Activated naive CD4-positive, alpha-beta T cell treated with anti-CD3 and anti-CD28 coated beads, Interleukin-2, amount 10 ng/mL, durations not matched to agents 7 days and 5 days (primary cell): ENCODE data around the gene NADSYN1.
"Not testable (repeated sequence)": the region's sequence is repeated elsewhere in the genome, so short reads cannot be mapped to it uniquely, and the experiment has no call there.

Experiments used
- CTCF ChIA-PET: fragments of 350-600 bp; sonication (Branson Sonifier 250); formaldehyde crosslinking; loops from one replicate; lab custom pipeline; 2021; ENCODE audit warnings: antibody characterized with exemption; lab: Charles Lee
- DNase-seq: peaks from one replicate; pipeline ENCODE4 v3.0.0-alpha.2; 2020
- H3K27ac Mint-ChIP-seq: one replicate; pipeline ENCODE4 v1.8.0; 2021; ENCODE audit warnings: mild to moderate bottlenecking, moderate library complexity, mixed read lengths
- H3K27me3 Mint-ChIP-seq: one replicate; pipeline ENCODE4 v1.8.0; 2021; ENCODE audit warnings: mild to moderate bottlenecking, mixed read lengths
- H3K36me3 Mint-ChIP-seq: one replicate; pipeline ENCODE4 v1.8.0; 2021; ENCODE audit warnings: mixed read lengths
- H3K4me1 Mint-ChIP-seq: one replicate; pipeline ENCODE4 v1.8.0; 2021; ENCODE audit warnings: mixed read lengths
- H3K4me3 Mint-ChIP-seq: one replicate; pipeline ENCODE4 v1.8.0; 2021; ENCODE audit warnings: mild to moderate bottlenecking, moderate library complexity, mixed read lengths
- H3K9me3 Mint-ChIP-seq: one replicate; pipeline ENCODE4 v1.8.0; 2021; ENCODE audit warnings: mixed read lengths

Gene NADSYN1

GRCh38 chr11:71453037-71453917 lies at the start of gene NADSYN1:
TSS of gene NADSYN1 (plus strand) at chr11:71453203. CDS start at chr11:71453297, 94 bp downstream.
- H3K36me3 Mint-ChIP-seq, result peaks cover 52% of the 10 kb centered on the region
- H3K4me1 Mint-ChIP-seq, result peaks cover 64% of the 10 kb centered on the region
- CTCF ChIA-PET, result interaction anchor here (0.6 to 1.1 kb wide), 3 partner anchors 14 to 862 kb away, joined by 3 to 4 read pairs (median 3); no protein-coding TSS in a partner anchor

GRCh38 chr11:71404209-71404608 lies 48.8 kb upstream of the NADSYN1 start:
- no peaks in the 10 kb centered on the region for H3K4me1 Mint-ChIP-seq
- peaks cover 10% of the 10 kb centered on the region for H3K27me3 Mint-ChIP-seq
- DNase-seq, result no peak
- CTCF ChIA-PET, result no interaction called here
- H3K4me3 Mint-ChIP-seq, result no peak overlapping the region
- H3K27ac Mint-ChIP-seq, result no peak overlapping the region
- no peaks in the 10 kb centered on the region for H3K36me3 Mint-ChIP-seq
- peaks cover 4% of the 10 kb centered on the region for H3K9me3 Mint-ChIP-seq

More at GRCh38 chr11:71453037-71453917, at the start of gene NADSYN1:
- Mint-ChIP-seq H3K27me3 (no peaks in the 10 kb centered on the region), H3K9me3 (no peaks in the 10 kb centered on the region), H3K27ac (peak within 1 kb of the TSS; percentile 94), H3K4me3 (peak within 1 kb of the TSS; percentile 95)
- DNase-seq, result peak; percentile 97

- CTCF ChIA-PET, result interaction anchor here (0.8 kb wide), 1 partner anchor 13 kb away, joined by 3 read pairs; no protein-coding TSS in a partner anchor
- no peak overlapping the region for H3K4me3 Mint-ChIP-seq
- no peaks in the 10 kb centered on the region for H3K36me3 Mint-ChIP-seq
- DNase-seq, result no peak
- no peaks in the 10 kb centered on the region for H3K4me1 Mint-ChIP-seq
- peaks cover 10% of the 10 kb centered on the region for H3K27me3 Mint-ChIP-seq
- no peak overlapping the region for H3K27ac Mint-ChIP-seq
- H3K9me3 Mint-ChIP-seq, result peaks cover 4% of the 10 kb centered on the region
Observed at GRCh38 chr11:71406681-71407080, 46.3 kb upstream of the NADSYN1 start.

GRCh38 chr11:71407356-71407755 lies 45.6 kb upstream of the NADSYN1 start:
- H3K27me3 Mint-ChIP-seq, result peaks cover 10% of the 10 kb centered on the region
- H3K36me3 Mint-ChIP-seq, result no peaks in the 10 kb centered on the region
- H3K4me3 Mint-ChIP-seq, result no peak overlapping the region
- DNase-seq, result no peak
- peaks cover 4% of the 10 kb centered on the region for H3K9me3 Mint-ChIP-seq
- no peaks in the 10 kb centered on the region for H3K4me1 Mint-ChIP-seq
- CTCF ChIA-PET, result no interaction called here
- no peak overlapping the region for H3K27ac Mint-ChIP-seq

GRCh38 chr11:71408826-71409225 lies 44.2 kb upstream of the NADSYN1 start:
- no peak for DNase-seq
- H3K27ac Mint-ChIP-seq, result no peak overlapping the region
- H3K27me3 Mint-ChIP-seq, result peaks cover 7% of the 10 kb centered on the region
- CTCF ChIA-PET, result no interaction called here
- no peaks in the 10 kb centered on the region for H3K4me1 Mint-ChIP-seq
- peaks cover 2% of the 10 kb centered on the region for H3K9me3 Mint-ChIP-seq
- no peaks in the 10 kb centered on the region for H3K36me3 Mint-ChIP-seq
- H3K4me3 Mint-ChIP-seq, result no peak overlapping the region

- H3K9me3 Mint-ChIP-seq, result no peaks in the 10 kb centered on the region
- CTCF ChIA-PET, result no interaction called here
- H3K4me3 Mint-ChIP-seq, result no peak overlapping the region
- no peaks in the 10 kb centered on the region for H3K4me1 Mint-ChIP-seq
- H3K27ac Mint-ChIP-seq, result no peak overlapping the region
- H3K36me3 Mint-ChIP-seq, result no peaks in the 10 kb centered on the region
- H3K27me3 Mint-ChIP-seq, result peaks cover 4% of the 10 kb centered on the region
- no peak for DNase-seq
Observed at GRCh38 chr11:71410363-71410966, 42.5 kb upstream of the NADSYN1 start.

GRCh38 chr11:71414645-71415044 lies 38.4 kb upstream of the NADSYN1 start:
- H3K27ac Mint-ChIP-seq, result no peak overlapping the region
- no peak overlapping the region for H3K4me3 Mint-ChIP-seq
- H3K27me3 Mint-ChIP-seq, result peaks cover 5% of the 10 kb centered on the region
- no peak for DNase-seq
- no peaks in the 10 kb centered on the region for H3K4me1 Mint-ChIP-seq
- CTCF ChIA-PET, result no interaction called here
- H3K36me3 Mint-ChIP-seq, result no peaks in the 10 kb centered on the region
- H3K9me3 Mint-ChIP-seq, result no peaks in the 10 kb centered on the region

GRCh38 chr11:71418643-71419042 lies 34.4 kb upstream of the NADSYN1 start:
- Mint-ChIP-seq H3K27me3 (peaks cover 5% of the 10 kb centered on the region), H3K27ac (no peak overlapping the region), H3K4me1 (no peaks in the 10 kb centered on the region), H3K36me3 (no peaks in the 10 kb centered on the region), H3K4me3 (no peak overlapping the region), H3K9me3 (no peaks in the 10 kb centered on the region)
- CTCF ChIA-PET, result no interaction called here
- DNase-seq, result no peak

- no peaks in the 10 kb centered on the region for H3K4me1 Mint-ChIP-seq
- CTCF ChIA-PET, result interaction anchor here (0.6 to 0.8 kb wide), 3 partner anchors 9 to 363 kb away, joined by 3 to 4 read pairs (median 3); no protein-coding TSS in a partner anchor
- peak; percentile 43 for DNase-seq
- H3K36me3 Mint-ChIP-seq, result no peaks in the 10 kb centered on the region
- H3K4me3 Mint-ChIP-seq, result no peak overlapping the region
- H3K27me3 Mint-ChIP-seq, result peaks cover 7% of the 10 kb centered on the region
- no peaks in the 10 kb centered on the region for H3K9me3 Mint-ChIP-seq
- no peak overlapping the region for H3K27ac Mint-ChIP-seq
Observed at GRCh38 chr11:71420455-71421241, 32.4 kb upstream of the NADSYN1 start.

- no peaks in the 10 kb centered on the region for H3K4me1 Mint-ChIP-seq
- DNase-seq, result no peak
- no peak overlapping the region for H3K4me3 Mint-ChIP-seq
- no peaks in the 10 kb centered on the region for H3K9me3 Mint-ChIP-seq
- H3K36me3 Mint-ChIP-seq, result no peaks in the 10 kb centered on the region
- CTCF ChIA-PET, result interaction anchor here (0.6 kb wide), 1 partner anchor 364 kb away, joined by 4 read pairs; no protein-coding TSS in a partner anchor
- H3K27me3 Mint-ChIP-seq, result peaks cover 9% of the 10 kb centered on the region
- no peak overlapping the region for H3K27ac Mint-ChIP-seq
Observed at GRCh38 chr11:71421392-71421950, 31.5 kb upstream of the NADSYN1 start.

- H3K36me3 Mint-ChIP-seq, DNase-seq, H3K27me3 Mint-ChIP-seq, CTCF ChIA-PET, H3K4me1 Mint-ChIP-seq, H3K9me3 Mint-ChIP-seq, H3K27ac Mint-ChIP-seq, H3K4me3 Mint-ChIP-seq: not testable (repeated sequence)
Observed at GRCh38 chr11:71422318-71422717, 30.7 kb upstream of the NADSYN1 start.

- Mint-ChIP-seq H3K36me3 (no peaks in the 10 kb centered on the region), H3K27me3 (peaks cover 9% of the 10 kb centered on the region), H3K9me3 (no peaks in the 10 kb centered on the region), H3K27ac (no peak overlapping the region), H3K4me1 (no peaks in the 10 kb centered on the region), H3K4me3 (no peak overlapping the region)
- no peak for DNase-seq
- CTCF ChIA-PET, result no interaction called here
Observed at GRCh38 chr11:71423181-71423790, 29.7 kb upstream of the NADSYN1 start.

- no peak for DNase-seq
- no peaks in the 10 kb centered on the region for H3K9me3 Mint-ChIP-seq
- CTCF ChIA-PET, result interaction anchor here (0.6 kb wide), 1 partner anchor 30 kb away, joined by 3 read pairs; no protein-coding TSS in a partner anchor
- no peak overlapping the region for H3K4me3 Mint-ChIP-seq
- H3K4me1 Mint-ChIP-seq, result peaks cover 2% of the 10 kb centered on the region
- no peak overlapping the region for H3K27ac Mint-ChIP-seq
- peaks cover 11% of the 10 kb centered on the region for H3K27me3 Mint-ChIP-seq
- no peaks in the 10 kb centered on the region for H3K36me3 Mint-ChIP-seq
Observed at GRCh38 chr11:71425409-71425808, 27.6 kb upstream of the NADSYN1 start.
